ENCODE measurements around the gene JKAMP.
A peak's percentile ranks its signal among the peaks of the same experiment; 100 is the strongest.

JKAMP gene

GRCh38 chr14:59451849-59452248 is 32.5 kb upstream of the JKAMP start:
- H3K4me3 ChIP-seq (ENCODE audit: control insufficient read depth, low read depth, low read length): no peak overlapping the region
- TF ChIP-seq CTCF (IDR thresholded peaks at IDR 0.05; ENCODE audit: control insufficient read depth, insufficient read depth, low read depth, low read length, missing control alignments): no peak
- DNase-seq (ENCODE audit: low read depth): no peak

GRCh38 chr14:59454139-59454538 is 30.2 kb upstream of the JKAMP start:
- DNase-seq (ENCODE audit: low read depth): peak; percentile 92
- H3K4me3 ChIP-seq (ENCODE audit: control insufficient read depth, low read depth, low read length): no peak overlapping the region
- no peak for TF ChIP-seq CTCF (IDR thresholded peaks at IDR 0.05; ENCODE audit: control insufficient read depth, insufficient read depth, low read depth, low read length, missing control alignments)

- no peak overlapping the region for H3K4me3 ChIP-seq (ENCODE audit: control insufficient read depth, low read depth, low read length)
- no peak for TF ChIP-seq CTCF (IDR thresholded peaks at IDR 0.05; ENCODE audit: control insufficient read depth, insufficient read depth, low read depth, low read length, missing control alignments)
- peak; percentile 41 for DNase-seq (ENCODE audit: low read depth)
Observed at GRCh38 chr14:59455411-59455810, 28.9 kb upstream of the JKAMP start.

- no peak overlapping the region for H3K4me3 ChIP-seq (ENCODE audit: control insufficient read depth, low read depth, low read length)
- no peak for TF ChIP-seq CTCF (IDR thresholded peaks at IDR 0.05; ENCODE audit: control insufficient read depth, insufficient read depth, low read depth, low read length, missing control alignments)
- DNase-seq (ENCODE audit: low read depth): no peak
Observed at GRCh38 chr14:59458486-59458885, 25.8 kb upstream of the JKAMP start.

GRCh38 chr14:59460378-59460777 is 23.9 kb upstream of the JKAMP start:
- no peak for TF ChIP-seq CTCF (IDR thresholded peaks at IDR 0.05; ENCODE audit: control insufficient read depth, insufficient read depth, low read depth, low read length, missing control alignments)
- DNase-seq (ENCODE audit: low read depth): no peak
- no peak overlapping the region for H3K4me3 ChIP-seq (ENCODE audit: control insufficient read depth, low read depth, low read length)

- DNase-seq (ENCODE audit: low read depth): no peak
- no peak for TF ChIP-seq CTCF (IDR thresholded peaks at IDR 0.05; ENCODE audit: control insufficient read depth, insufficient read depth, low read depth, low read length, missing control alignments)
Observed at GRCh38 chr14:59461891-59462290, 22.4 kb upstream of the JKAMP start.

More at GRCh38 chr14:59461891-59462290, 22.4 kb upstream of the JKAMP start:
- H3K4me3 ChIP-seq (ENCODE audit: control insufficient read depth, low read depth, low read length): no peak overlapping the region

Measured in AG09309 (cell line).